IPS-18c (cell line): ENCODE measurements around the gene OSBPL2.

Experiments used
- H3K4me3 ChIP-seq: 2 replicates; pipeline ENCODE4 v1.7.0; 2013; ENCODE audit warnings: low read depth, mild to moderate bottlenecking, low read length, moderate library complexity; ENCODE audit not compliant: insufficient read depth
- H3K9me3 ChIP-seq: one replicate; pipeline ENCODE4 v1.6.1; 2013; ENCODE audit warnings: mild to moderate bottlenecking, low read length, moderate library complexity; ENCODE audit not compliant: control insufficient read depth, insufficient read depth

The OSBPL2 gene

DNA sequence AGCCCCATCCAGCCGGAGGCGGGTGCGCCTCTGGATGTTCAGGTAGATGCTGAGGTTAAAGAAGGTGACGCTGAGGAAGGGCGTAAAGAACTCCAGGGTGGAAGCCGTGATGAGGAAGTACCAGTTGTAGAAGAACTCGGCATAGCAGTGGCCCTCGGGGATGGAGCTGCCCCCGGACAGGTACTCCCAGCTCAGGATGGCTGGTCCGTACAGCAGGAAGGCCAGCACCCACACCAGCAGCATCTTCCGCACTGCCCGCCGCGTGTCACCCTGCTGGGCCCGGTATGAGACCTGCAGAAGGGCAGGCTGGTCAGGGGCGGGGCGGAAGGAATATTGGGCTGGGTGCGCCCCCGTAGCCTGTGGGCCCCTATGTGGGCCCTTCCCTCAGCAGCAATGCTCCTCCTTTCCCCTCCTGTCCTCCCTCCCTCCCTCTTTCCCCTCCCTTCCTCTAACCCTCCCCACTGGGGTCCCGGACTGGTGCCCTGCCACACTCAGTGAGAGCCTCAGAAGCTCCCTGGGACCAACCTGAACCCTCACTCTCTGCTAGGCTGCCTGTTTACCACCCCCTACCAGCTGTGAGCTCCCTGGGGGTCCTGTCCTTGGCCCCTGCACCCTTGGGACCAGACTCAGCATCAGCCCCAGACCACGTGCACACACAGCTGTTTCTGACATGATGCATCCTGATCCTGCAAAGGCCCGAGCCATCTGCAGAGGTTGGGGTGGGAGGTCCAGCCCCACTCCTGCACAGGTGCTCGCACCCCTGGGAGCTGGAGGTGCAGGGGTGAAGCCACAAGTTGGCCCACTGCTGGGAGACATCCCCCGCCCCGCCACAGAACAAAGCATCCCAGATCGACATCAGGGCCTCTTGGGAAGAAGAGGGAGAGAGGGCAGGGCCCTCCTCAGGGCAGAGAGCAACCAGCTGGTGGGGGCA, 21.4 kb upstream of the OSBPL2 start:
- Histone ChIP-seq H3K9me3 (no peaks in the 10 kb centered on the region), H3K4me3 (no peak overlapping the region)

DNA sequence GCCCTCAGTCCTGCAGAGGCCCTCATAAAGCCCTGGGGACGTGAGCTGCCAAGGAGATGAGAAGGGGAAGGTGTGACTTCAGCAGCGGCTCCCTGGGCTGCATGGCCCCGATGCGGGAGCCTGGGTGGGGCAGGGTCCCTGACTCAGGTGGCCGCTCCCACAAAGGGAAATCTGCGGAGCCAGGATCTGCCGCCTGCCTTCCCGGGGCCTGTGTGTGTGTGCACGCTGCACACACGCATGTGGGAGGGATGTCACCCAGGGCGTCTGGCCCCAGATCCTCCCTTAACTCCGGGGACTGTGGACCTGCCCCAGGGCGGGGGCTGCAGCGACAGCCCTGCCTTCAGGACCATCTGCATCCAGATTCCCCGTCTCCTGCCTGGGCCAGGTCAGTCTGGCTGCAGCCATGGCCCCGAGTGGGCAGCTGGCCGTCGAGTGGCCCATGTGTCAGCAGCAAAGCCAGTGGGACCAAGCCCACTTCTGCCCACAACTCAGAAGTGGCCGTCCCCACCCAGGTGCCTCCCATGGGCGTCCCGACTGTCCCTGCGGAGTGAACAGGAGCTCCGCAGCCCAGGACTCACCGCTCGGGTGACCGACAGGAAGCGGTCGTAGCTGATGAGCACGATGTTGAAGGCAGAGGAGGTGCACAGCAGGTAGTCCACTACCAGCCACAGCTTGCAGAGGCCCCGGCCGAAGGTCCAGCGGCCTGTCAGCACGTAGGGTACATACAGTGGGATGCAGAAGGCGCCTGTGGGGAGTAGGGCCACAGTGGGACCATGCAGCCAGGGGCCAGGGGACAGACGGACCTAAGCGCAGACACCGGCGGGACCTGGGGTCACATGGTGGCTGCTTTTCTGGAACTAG, 20.2 kb upstream of the OSBPL2 start:
- H3K9me3 ChIP-seq = no peaks in the 10 kb centered on the region
- no peak overlapping the region for H3K4me3 ChIP-seq

DNA sequence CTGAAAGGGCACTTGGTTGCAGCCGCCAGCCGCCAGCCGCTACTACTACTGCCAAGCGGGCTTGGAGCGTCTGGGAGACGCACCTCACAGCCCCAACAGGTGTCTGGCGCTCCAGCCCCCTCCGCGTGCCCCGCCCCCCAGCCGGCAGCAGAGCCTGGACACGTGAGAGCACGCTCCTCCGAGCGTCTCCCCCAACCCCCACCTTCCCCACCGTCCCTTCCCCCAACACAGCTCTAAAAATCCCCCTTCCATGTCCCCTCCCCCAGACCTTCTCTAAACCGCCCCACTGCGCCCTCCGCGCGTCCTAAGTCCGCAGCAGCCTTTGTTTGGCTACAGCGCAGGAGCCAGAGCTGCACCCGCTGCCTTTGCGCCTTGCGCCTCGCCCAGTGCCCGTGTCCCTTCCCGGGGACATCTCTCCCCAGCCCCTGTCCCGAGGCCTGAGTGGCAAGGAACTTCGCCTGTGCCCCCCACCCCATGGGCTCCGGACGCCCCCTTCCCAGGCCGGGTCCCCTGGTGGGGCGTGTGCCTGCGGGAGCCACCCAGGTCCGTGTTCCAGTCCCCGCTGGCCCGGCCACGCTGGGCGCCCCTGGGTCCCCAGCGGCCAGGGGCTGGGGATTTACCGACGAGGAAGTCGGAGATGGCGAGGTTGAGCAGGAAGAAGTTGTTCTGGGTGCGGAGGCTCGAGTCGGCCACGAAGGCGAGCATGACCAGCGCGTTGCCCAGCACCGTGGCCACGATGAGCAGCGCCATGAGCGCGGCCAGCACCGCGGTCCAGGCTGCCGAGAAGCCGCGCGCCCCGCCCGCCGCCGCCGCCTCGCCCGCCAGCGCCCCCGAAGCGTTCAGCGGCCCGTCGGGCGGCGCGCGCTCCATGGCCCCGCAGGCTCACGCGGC, 19.0 kb upstream of the OSBPL2 start:
- Histone ChIP-seq H3K4me3 (peak overlapping the region; percentile 56), H3K9me3 (no peaks in the 10 kb centered on the region)

DNA sequence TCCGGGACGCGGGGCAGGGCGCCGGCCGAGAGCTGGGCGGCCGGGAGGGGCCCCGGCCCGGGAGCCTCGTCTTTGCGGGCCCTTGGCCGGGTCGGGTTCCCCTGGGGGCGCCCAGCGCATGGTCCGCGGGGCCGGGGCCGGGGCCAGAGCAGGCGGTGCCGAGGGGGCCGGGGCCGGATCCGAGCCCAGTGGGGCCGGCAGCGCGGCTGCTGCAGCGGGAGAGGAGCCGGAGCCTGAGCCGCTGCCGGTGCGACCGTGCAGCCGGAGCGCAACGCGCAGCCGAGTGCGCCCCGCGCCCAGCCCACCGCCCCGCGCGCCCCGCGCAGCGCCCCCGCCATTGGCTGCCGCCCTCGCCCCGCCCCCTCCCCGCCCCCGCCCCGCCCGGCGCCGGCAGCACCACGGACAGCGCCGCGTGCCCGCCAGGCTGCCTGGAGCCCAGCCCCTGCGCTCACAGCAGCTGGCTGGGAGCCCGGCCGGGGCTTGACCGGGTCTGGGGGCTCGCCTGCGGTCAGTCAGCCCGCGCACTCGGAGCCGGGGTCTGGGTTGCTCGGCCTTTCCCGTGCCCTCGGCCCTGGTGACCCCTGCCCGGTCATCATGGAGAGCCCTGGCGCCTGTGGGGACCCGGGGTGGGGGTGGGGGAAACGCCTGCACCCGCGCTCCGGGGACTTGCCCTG, 18.2 kb upstream of the OSBPL2 start, which contains the start of gene HRH3:
Gene HRH3, minus strand, starts transcription at position 287 of the 674 bp plus-strand sequence. CDS start 308 bp downstream, outside the sequence.
- Histone ChIP-seq H3K9me3 (no peaks in the 10 kb centered on the region), H3K4me3 (peak within 1 kb of the TSS; percentile 56)

DNA sequence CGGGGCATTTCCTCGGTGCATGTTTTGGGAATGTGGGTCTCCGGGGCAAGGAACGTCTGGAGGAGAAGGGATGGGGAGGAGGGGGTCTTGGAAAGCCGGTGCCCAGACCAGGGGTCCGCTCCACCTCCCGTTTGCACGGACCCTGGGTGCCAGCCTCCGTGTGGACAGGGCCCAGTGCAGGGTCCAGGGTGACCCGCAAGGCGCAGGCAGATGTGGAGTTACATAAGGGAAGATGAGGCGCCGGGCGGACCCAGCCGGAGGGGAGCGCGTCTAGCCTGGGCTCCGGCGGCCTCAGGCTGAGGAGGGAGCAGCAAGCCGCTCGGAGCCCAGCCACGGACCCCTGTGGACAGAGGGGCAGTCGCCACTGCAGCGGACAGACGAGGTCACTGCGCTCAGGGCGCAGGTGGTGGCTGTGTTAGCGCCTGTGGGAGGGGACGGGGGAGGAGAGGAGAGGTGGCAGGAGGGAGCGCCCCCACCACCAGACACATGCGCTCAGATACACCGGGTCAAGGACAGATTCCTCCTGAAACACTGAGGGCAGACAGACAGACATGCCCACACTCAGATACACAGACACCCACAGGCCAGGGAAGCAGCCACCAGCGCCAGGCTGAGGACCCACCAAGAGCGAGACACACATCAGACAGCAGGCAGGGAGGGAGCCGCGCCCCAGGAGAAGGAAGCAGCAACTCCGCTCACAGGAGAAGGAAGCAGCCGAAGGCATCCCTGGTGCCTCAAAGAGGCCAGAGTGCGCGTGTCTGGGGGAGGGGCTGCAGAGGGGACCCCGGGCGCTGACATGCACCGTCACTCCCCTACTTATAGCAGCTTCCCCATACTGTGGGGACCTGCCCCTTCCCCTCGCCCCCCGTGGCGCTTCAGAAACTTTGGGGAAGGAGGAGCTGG, 17.4 kb upstream of the OSBPL2 start:
- Histone ChIP-seq H3K4me3 (peak overlapping the region; percentile 45), H3K9me3 (no peaks in the 10 kb centered on the region)

DNA sequence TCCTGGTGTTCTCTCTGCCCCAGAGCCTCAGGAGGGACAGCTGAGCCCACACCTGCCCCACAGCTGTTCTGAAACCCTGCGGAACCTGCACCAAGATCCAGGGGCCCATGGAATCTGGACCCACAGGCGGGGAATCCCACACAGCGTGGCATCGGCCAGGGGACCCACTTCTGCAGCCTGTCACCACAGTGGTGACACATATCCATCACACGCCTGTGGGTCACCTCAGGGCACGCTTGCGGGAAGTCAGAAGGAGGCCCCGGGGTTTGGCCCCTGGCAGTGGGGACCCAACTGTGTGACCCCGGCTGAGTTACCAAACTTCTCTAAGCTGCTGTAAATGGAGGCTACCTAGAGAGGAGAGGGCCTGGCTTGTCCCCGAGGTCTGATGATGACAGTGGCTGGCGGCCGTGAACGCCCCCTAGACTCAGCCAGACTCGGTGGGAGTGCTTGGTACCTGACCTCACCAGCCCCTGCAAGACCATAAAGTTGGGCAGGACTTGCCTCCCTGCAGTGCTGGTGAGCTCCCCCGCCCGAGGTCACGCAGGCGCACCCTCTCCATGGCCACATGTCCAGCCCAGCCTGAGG, 16.0 kb upstream of the OSBPL2 start:
- Histone ChIP-seq H3K4me3 (no peak overlapping the region), H3K9me3 (no peaks in the 10 kb centered on the region)

DNA sequence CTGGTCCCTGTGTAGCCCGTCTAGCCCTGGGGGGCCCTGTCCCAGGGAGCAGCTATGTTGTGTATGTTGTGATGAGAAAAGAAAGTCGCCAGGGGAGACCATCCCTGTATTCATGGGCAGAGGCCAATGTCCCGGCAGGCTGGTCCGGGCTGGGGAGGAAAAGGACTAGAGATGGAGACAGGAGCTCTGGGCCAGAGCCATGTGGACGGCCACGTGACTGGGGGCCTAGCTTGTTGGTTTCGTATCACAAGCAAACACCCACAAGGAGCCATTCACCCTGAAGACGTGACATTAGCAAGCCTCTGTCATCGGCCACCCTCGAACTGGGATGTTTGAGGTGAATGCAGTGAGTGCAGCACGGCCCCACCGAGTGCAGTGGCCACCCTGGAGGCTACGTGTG, 15.3 kb upstream of the OSBPL2 start:
- Histone ChIP-seq H3K4me3 (no peak overlapping the region), H3K9me3 (no peaks in the 10 kb centered on the region)

DNA sequence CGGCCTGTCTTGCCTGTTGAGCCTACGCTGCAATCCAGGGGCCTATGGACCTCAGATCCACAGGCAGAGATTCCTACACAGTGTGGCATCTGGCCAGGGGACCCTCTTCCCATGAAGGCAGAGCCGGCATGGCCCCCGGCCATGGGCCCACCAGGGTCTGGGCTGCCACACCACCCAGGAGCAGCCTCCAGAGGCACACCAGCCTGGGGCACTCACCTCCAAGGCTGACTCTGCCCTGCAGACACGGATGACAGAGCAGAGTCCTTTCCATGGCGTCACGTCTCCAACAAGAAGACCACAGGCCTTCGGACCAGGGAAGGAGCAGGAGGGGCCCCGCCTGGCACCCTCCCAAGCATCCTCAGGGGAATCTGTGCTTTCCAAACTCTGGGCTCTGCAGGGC, 14.8 kb upstream of the OSBPL2 start:
- Histone ChIP-seq H3K9me3 (no peaks in the 10 kb centered on the region), H3K4me3 (no peak overlapping the region)

DNA sequence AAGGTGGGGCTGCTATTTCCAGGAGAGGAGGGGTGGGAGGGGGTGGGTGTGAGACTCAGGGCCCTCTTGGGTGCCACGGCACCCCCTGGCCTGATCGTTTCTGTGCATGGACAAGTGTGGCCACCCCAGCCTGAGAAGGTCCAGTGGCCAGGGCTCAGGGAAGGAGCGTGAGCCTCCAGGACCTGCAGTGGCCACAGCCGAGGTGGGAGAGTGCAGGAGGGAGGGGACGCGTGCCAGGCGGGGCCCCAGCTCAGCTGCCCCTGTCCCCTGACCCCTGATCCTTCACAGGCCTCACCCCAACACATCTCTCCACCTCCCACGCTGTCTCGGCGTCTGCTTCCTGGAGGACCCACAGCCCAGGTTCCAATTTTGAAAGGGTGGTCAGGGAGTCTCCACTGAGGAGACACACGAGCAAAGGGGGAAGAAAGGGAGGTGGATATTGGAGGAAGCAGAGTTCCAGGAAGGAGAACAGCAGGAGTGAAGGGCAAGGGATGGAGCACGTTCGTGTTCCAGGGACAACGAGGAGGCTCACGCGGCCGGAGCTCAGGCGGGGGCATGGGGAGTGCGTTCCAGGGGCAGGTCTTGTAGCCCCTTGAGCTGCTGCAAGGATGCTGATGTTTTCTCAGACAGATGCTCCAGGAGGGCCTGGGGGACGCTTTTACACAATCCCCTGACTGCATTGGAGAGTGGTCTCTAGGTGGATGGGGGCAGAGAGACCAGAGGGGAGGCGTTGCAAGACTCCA, 14.0 kb upstream of the OSBPL2 start:
- no peaks in the 10 kb centered on the region for H3K9me3 ChIP-seq
- H3K4me3 ChIP-seq = no peak overlapping the region

DNA sequence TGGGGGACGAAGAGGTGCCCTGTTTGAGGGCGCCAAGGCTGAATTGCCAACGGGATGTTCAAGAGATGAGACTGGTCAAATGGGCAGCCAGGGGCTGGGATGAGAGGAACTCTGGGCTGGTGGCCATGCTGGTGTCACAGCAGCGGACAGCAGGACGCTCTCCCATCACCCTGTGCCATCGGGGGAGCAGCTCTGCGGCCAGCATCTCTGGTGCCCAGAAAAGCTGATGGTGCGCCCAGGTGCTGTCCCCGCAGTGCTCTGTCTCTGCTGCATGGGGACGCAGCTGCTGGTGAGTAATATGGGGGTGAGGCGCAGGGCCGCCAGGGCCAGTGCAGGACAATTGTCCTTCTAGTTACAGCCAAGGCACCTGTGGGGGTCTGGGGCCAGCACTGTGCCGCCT, 13.3 kb upstream of the OSBPL2 start:
- H3K4me3 ChIP-seq = no peak overlapping the region
- no peaks in the 10 kb centered on the region for H3K9me3 ChIP-seq

DNA sequence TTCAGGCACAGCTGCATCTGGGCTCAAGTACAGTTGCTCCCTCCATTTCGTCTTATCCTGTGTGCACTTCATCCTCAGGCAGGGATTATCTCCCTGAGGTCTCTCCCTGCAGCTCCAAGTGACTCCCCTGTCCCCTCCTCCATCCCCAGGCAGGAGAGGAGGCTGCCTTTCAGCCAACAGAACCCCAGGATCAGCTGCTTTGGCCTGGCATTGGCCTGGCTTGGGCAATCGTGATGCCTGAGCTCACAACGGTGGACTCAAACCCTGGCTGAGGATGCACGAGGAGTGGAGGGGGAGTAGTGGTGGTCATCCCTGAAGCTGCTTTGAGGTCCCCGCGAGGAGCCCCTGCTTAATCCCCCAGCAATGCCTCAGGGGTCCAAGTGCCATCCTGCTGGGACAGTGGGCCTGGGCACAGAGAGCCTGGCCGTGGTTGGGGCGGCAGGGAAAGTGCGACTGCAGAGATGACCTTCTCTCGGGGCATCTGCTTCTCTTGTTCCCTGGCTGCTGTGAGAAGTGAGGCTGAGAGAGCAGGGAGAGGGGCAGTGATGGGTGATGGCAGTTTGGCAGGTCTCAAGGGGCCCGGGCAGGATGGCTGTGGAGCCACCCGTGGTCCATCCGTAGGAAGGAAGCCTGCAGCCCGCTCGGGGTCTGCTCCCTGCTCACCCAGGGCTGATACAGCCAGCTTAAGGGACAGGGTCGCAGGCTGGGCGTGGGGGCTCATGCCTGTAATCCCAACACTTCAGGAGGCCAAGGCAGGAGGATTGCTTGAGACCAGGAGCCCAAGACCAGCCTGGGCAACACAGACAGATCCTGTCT, 12.3 kb upstream of the OSBPL2 start:
- Histone ChIP-seq H3K4me3 (no peak overlapping the region), H3K9me3 (no peaks in the 10 kb centered on the region)

DNA sequence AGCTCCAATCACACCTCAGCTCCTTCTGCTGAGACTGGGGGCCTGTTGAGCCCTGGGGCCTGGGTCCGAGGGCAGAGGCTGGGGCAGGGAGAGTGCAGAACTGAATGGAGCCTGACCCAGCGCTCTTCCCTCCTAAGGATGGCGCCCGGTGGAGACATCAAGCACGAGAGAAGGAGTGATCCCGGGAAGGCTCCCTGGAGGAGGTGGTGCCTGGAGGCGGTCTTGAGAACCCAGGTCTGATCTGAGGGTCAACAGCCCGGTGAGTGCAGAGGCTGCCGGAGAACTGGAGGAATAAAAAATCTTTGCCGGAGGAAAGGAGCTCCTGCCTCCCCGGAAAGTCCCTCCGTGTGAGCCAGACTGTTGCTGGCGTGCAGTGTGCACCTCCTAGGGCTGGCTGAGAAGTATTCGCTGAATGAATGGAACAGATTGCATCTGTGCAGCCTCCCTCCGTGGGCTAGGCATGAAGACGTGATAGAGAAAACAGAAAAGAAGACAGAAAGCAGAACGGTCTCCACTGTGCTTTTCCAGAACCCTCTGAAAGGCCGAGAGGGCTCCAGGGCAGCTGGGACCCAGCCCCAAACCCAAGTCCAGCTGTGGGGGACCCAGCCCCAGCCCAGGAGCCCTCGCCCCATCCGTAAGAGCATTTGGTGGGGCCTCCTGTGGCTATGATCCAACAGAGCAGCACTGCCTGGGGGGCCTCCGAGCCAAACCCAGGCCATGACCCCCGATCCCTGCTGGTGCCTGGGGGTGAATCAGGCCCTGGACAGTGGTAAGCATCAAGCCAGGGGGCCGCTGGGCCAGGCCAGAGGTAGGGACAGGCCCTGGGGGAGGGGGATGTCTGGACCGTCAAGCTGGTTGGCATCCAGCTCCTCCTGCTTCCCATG, 11.4 kb upstream of the OSBPL2 start:
- no peaks in the 10 kb centered on the region for H3K9me3 ChIP-seq
- no peak overlapping the region for H3K4me3 ChIP-seq

DNA sequence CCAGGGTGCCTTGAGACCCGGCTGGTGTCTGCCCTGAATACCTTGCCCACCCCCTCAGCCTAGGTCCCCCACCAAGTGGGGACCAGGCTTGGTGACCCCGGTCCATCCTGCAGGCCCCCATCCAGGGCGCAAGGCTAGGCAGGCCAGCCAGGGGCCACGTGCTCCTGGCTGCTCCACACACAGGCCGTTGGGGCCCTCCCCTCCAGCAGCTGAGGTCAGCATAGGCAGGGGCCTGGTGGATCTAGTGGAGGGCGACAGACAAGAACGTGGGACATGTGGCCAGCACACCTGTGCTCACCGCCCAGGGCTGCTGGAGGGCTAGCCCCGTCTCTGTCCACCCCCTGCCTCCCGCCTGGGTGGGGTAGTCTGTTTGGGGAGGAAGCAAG, 10.7 kb upstream of the OSBPL2 start:
- Histone ChIP-seq H3K4me3 (no peak overlapping the region), H3K9me3 (no peaks in the 10 kb centered on the region)
